IMR-90 (cell line): Measurements from ENCODE around the gene INSR. TPM values are rescaled to one million over a fixed set of nuclear protein-coding genes. Genes with fewer than 3 reads are reported as not detected.

Experiments used
- ATAC-seq: fragments of 200-7000 bp; cut with Tn5 transposase; 2 replicates; pipeline ENCODE4 v1.9.1; 2020; ENCODE audit warnings: low read depth, mild to moderate bottlenecking, moderate library complexity
- BruUV-seq: library from RNA; stranded (reverse); fragments of 400-500 nt; replicated peaks from 2 replicates; lab custom pipeline; 2021; lab: Mats Ljungman, UMichigan
- CTCF ChIA-PET: fragments of 300-600 bp; formaldehyde crosslinking; extraction: SDS; loops from one replicate; lab custom pipeline; 2021; ENCODE audit warnings: antibody characterized with exemption; lab: Yijun Ruan, JAX
- POLR2A ChIA-PET: fragments of 300-600 bp; sonication (Branson Sonifier 250); formaldehyde crosslinking; loops from one replicate; lab custom pipeline; 2022; ENCODE audit warnings: antibody characterized with exemption; ENCODE audit not compliant: unreplicated experiment; lab: Charles Lee
- DNase-seq: peaks from one replicate; pipeline ENCODE4 v3.0.0; 2013
- H2AFZ ChIP-seq: replicated peaks from 2 replicates; pipeline ENCODE3; 2013; ENCODE audit warnings: low read length, mild to moderate bottlenecking; ENCODE audit not compliant: poor library complexity
- H2AK5ac ChIP-seq: 2 replicates; pipeline ENCODE4 v1.6.1; 2013; ENCODE audit warnings: low read depth, low read length, inconsistent platforms
- H2AK9ac ChIP-seq: replicated peaks from 2 replicates; pipeline ENCODE3; 2013; ENCODE audit warnings: mild to moderate bottlenecking, low read depth, low read length, moderate library complexity; ENCODE audit not compliant: poor library complexity
- H2BK120ac ChIP-seq: 2 replicates; pipeline ENCODE4 v1.6.1; 2013; ENCODE audit warnings: low read depth, low read length, inconsistent platforms
- H2BK15ac ChIP-seq: 3 replicates; pipeline ENCODE4 v1.6.1; 2013; ENCODE audit warnings: low read depth, low read length, inconsistent platforms
- H2BK20ac ChIP-seq: 2 replicates; pipeline ENCODE4 v1.6.1; 2013; ENCODE audit warnings: low read depth, mild to moderate bottlenecking, inconsistent platforms, low read length, moderate library complexity
- H2BK5ac ChIP-seq: 2 replicates; pipeline ENCODE4 v1.6.1; 2013; ENCODE audit warnings: mild to moderate bottlenecking, low read depth, low read length, inconsistent platforms; ENCODE audit not compliant: poor library complexity, severe bottlenecking
- H3K14ac ChIP-seq: replicated peaks from 2 replicates; pipeline ENCODE4 v1.6.1; 2013; ENCODE audit warnings: low read depth, low read length, inconsistent platforms
- H3K18ac ChIP-seq: 2 replicates; pipeline ENCODE4 v1.6.1; 2013; ENCODE audit warnings: low read depth, low read length, control low read depth
- H3K23ac ChIP-seq: 2 replicates; pipeline ENCODE4 v1.6.1; 2013; ENCODE audit warnings: low read depth, low read length, inconsistent platforms
- H3K27ac ChIP-seq: 2 replicates; pipeline ENCODE4 v1.5.1; 2013; ENCODE audit warnings: mild to moderate bottlenecking, control low read depth, low read length; ENCODE audit not compliant: insufficient read depth
- H3K27me3 ChIP-seq: 2 replicates; pipeline ENCODE4 v1.6.1; 2013; ENCODE audit warnings: low read length; ENCODE audit not compliant: control insufficient read depth, insufficient read depth
- H3K36me3 ChIP-seq: 2 replicates; pipeline ENCODE4 v1.6.1; 2013; ENCODE audit warnings: low read length, mixed read lengths; ENCODE audit not compliant: control insufficient read depth, insufficient read depth
- H3K4ac ChIP-seq: 2 replicates; pipeline ENCODE4 v1.6.1; 2013; ENCODE audit warnings: low read depth, low read length, inconsistent platforms
- H3K4me1 ChIP-seq: 2 replicates; pipeline ENCODE4 v1.6.1; 2013; ENCODE audit warnings: low read length, mixed read lengths; ENCODE audit not compliant: control insufficient read depth, insufficient read depth
- H3K4me2 ChIP-seq: 2 replicates; pipeline ENCODE4 v1.6.1; 2013; ENCODE audit warnings: low read depth, mild to moderate bottlenecking, control low read depth, low read length, moderate library complexity
- H3K4me3 ChIP-seq: 2 replicates; pipeline ENCODE4 v1.5.1; 2013; ENCODE audit warnings: low read depth, mild to moderate bottlenecking, control low read depth, low read length, moderate library complexity; ENCODE audit not compliant: insufficient read depth
- H3K56ac ChIP-seq: 2 replicates; pipeline ENCODE4 v1.6.1; 2013; ENCODE audit warnings: low read length, inconsistent platforms; ENCODE audit not compliant: insufficient read depth; ENCODE audit errors: extremely low read depth
- H3K79me1 ChIP-seq, 2 experiments: 2 replicates each; pipeline ENCODE4 v1.6.1; 2013; ENCODE audit warnings: low read length in 2 of 2, inconsistent platforms in 1 of 2, low read depth in 1 of 2
- H3K9ac ChIP-seq: 2 replicates; pipeline ENCODE4 v1.6.1; 2013; ENCODE audit warnings: low read depth, low read length, control low read depth
- H3K9me1 ChIP-seq: 2 replicates; pipeline ENCODE4 v1.6.1; 2013; ENCODE audit warnings: low read length, inconsistent platforms; ENCODE audit not compliant: insufficient read depth
- H3K9me3 ChIP-seq: 2 replicates; pipeline ENCODE4 v1.6.1; 2013; ENCODE audit warnings: low read length; ENCODE audit not compliant: control insufficient read depth, insufficient read depth
- H4K20me1 ChIP-seq: 2 replicates; pipeline ENCODE4 v1.6.1; 2013; ENCODE audit warnings: low read length, inconsistent platforms; ENCODE audit not compliant: insufficient read depth
- H4K5ac ChIP-seq: 2 replicates; pipeline ENCODE4 v1.6.1; 2013; ENCODE audit warnings: mild to moderate bottlenecking, low read depth, low read length, control low read depth
- H4K8ac ChIP-seq, 2 experiments: 2 replicates each; pipeline ENCODE4 v1.6.1; 2013; ENCODE audit warnings: low read depth in 2 of 2, low read length in 2 of 2, control low read depth in 1 of 2, inconsistent platforms in 1 of 2
- H4K91ac ChIP-seq: 2 replicates; pipeline ENCODE4 v1.6.1; 2013; ENCODE audit warnings: low read depth, low read length, inconsistent platforms; ENCODE audit not compliant: insufficient read depth
- BHLHE40 ChIP-seq: fragments of 150-350 bp; IDR thresholded peaks from 2 replicates; pipeline ENCODE4 v1.6.1; 2016; ENCODE audit warnings: mild to moderate bottlenecking, low read depth, low read length
- CHD1 ChIP-seq: IDR thresholded peaks from 2 replicates; pipeline ENCODE4 v1.6.1; 2012; ENCODE audit warnings: low read depth, low read length, improper control_type of control experiment
- FOS ChIP-seq: fragments of 150-350 bp; IDR thresholded peaks from 2 replicates; pipeline ENCODE4 v1.6.1; 2016; ENCODE audit warnings: low read depth, low read length
- MXI1 ChIP-seq: IDR thresholded peaks from 2 replicates; pipeline ENCODE4 v1.6.1; 2012; ENCODE audit warnings: low read depth, mild to moderate bottlenecking, low read length, moderate library complexity, borderline replicate concordance
- POLR2A ChIP-seq: IDR thresholded peaks from 2 replicates; pipeline ENCODE4 v1.6.1; 2012; ENCODE audit warnings: mild to moderate bottlenecking, low read depth, low read length
- RAD21 ChIP-seq: IDR thresholded peaks from 2 replicates; pipeline ENCODE4 v1.6.1; 2012; ENCODE audit warnings: low read length, improper control_type of control experiment
- RCOR1 ChIP-seq: IDR thresholded peaks from 2 replicates; pipeline ENCODE4 v1.6.1; 2012; ENCODE audit warnings: mild to moderate bottlenecking, low read length, improper control_type of control experiment; ENCODE audit not compliant: insufficient replicate concordance
- SMC3 ChIP-seq: fragments of 150-350 bp; IDR thresholded peaks from 2 replicates; pipeline ENCODE4 v1.6.1; 2016; ENCODE audit warnings: low read depth, mild to moderate bottlenecking, antibody characterized with exemption, low read length, moderate library complexity
- WGBS, 2 experiments: methylation state at CpG; one replicate each; pipeline versions ENCODE4 v1.1.5 to v1.1.7; 2013; ENCODE audit warnings: missing lambda C conversion rate in 2 of 2; ENCODE audit not compliant: insufficient read length in 1 of 2; ENCODE audit errors: extremely low coverage in 2 of 2; 5-methylcytosine and 5-hydroxymethylcytosine counted together
- dilution Hi-C: fragments of 300-500 bp; cut with HindIII; formaldehyde crosslinking; loops from one replicate; pipeline ENCODE4 v1.14.3; 2018; ENCODE audit warnings: low sequenced_read_pairs; ENCODE audit not compliant: unreplicated experiment
- in situ Hi-C: fragments of 300-500 bp; cut with MboI; formaldehyde crosslinking; loops from 3 replicates; pipeline ENCODE4 v1.14.3; 2019; ENCODE audit warnings: low sequenced_read_pairs, inconsistent platforms, mixed read lengths
- intact Hi-C: fragments of 100-400 bp; cut with micrococcal nuclease; formaldehyde crosslinking; loops from 2 replicates; pipeline ENCODE4 v1.10.0; 2022
- polyA plus RNA-seq, 3 experiments: library from polyadenylated mRNA; depleted of rRNA; stranded (reverse); fragments of >200 nt; gene quantifications; 2 replicates each; pipeline ENCODE4 v1.2.3, GENCODE V29; 2012; ENCODE audit warnings: low replicate concordance in 1 of 3
- total RNA-seq: library from RNA; depleted of rRNA; stranded (reverse); fragments of >200 nt; gene quantifications from 2 replicates; pipeline ENCODE4 v1.2.3, GENCODE V29; 2012
- TF ChIP-seq, protein P1 (sequence below): fragments of 150-350 bp; IDR thresholded peaks from 2 replicates; pipeline ENCODE4 v1.6.1; 2016; ENCODE audit warnings: low read depth, mild to moderate bottlenecking, low read length, moderate library complexity, borderline replicate concordance
- TF ChIP-seq, protein P2 (sequence below): fragments of 150-350 bp; IDR thresholded peaks from 2 replicates; pipeline ENCODE4 v1.6.1; 2017; ENCODE audit warnings: mild to moderate bottlenecking, antibody characterized with exemption, low read length, low read depth

Gene INSR
- total and polyA plus RNA-seq, 2 of the 4 experiments (the other 2 are of a cell fraction), result 2.8 to 7.9 TPM

DNA sequence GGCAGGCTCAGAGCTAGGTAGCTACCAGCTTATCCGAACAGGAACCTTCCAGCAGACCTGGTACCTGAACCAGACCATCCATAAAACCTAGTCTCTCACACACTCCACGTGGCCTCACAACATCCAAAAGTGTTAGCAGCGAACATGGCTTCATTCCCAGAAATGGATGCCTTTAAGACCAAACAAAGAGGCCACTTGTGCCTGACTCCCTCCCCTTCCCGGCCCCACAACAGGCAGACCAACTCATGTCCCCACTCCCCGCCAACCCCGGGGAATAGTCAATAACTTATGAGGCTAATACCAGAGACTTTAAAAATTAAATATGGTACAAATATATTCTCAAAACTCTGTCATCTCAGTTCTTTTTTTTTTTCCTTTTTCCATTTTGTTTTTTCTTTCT is 178.5 kb downstream of the INSR start:
- Histone ChIP-seq H3K36me3 (peaks cover 14% of the 10 kb centered on the region), H3K56ac (no peak overlapping the region), H3K4me3 (no peak overlapping the region), H3K9me1 (no peaks in the 10 kb centered on the region), H2BK20ac (no peak overlapping the region), H3K9ac (no peak overlapping the region), H3K4ac (no peak overlapping the region), H4K91ac (no peak overlapping the region), H3K9me3 (peaks cover 4% of the 10 kb centered on the region; the same call in 1 of the 2 replicates), H2AFZ (no peak overlapping the region), H3K14ac (no peak overlapping the region), H2AK5ac (no peak overlapping the region), H2BK5ac (no peak overlapping the region), H2BK15ac (no peak overlapping the region), H4K20me1 (no peaks in the 10 kb centered on the region), H3K79me1 (no peaks in the 10 kb centered on the region), H3K18ac (no peak overlapping the region), H2BK120ac (no peak overlapping the region), H3K4me2 (no peak overlapping the region), H3K27ac (no peak overlapping the region), H2AK9ac (no peak overlapping the region), H3K23ac (no peak overlapping the region), H3K27me3 (no peaks in the 10 kb centered on the region), H3K4me1 (no peaks in the 10 kb centered on the region), H4K5ac (no peak overlapping the region), H4K8ac (no peak overlapping the region)
- WGBS, 2 experiments, result 83% methylated on average over 1 of the region's 6 CpGs; no CpG with 5 or more reads in 1 of the 2 experiments
- intact Hi-C loops, result no loop called here
- ChIA-PET CTCF (no interaction called here), POLR2A (no interaction called here)
- no TSS peak for BruUV-seq
- dilution Hi-C loops, result no loop called here
- no peak for DNase-seq
- in situ Hi-C loops, result loop anchor here (25.0 kb wide), 1 partner anchor 697 kb away; no protein-coding TSS in a partner anchor
- no peak for ATAC-seq
- TF ChIP-seq FOS (no peak), SMC3 (no peak), CHD1 (no peak), BHLHE40 (no peak), RCOR1 (no peak), MXI1 (no peak), POLR2A (no peak), RAD21 (no peak)
- TF ChIP-seq, protein P1, sequence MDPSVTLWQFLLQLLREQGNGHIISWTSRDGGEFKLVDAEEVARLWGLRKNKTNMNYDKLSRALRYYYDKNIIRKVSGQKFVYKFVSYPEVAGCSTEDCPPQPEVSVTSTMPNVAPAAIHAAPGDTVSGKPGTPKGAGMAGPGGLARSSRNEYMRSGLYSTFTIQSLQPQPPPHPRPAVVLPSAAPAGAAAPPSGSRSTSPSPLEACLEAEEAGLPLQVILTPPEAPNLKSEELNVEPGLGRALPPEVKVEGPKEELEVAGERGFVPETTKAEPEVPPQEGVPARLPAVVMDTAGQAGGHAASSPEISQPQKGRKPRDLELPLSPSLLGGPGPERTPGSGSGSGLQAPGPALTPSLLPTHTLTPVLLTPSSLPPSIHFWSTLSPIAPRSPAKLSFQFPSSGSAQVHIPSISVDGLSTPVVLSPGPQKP, result no peak
- TF ChIP-seq, protein P2, sequence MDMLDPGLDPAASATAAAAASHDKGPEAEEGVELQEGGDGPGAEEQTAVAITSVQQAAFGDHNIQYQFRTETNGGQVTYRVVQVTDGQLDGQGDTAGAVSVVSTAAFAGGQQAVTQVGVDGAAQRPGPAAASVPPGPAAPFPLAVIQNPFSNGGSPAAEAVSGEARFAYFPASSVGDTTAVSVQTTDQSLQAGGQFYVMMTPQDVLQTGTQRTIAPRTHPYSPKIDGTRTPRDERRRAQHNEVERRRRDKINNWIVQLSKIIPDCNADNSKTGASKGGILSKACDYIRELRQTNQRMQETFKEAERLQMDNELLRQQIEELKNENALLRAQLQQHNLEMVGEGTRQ, result no peak
